Subcutaneous adipose tissue (tissue), 4 donors: Measurements from ENCODE around the gene STMN1. TPM values are rescaled to one million over a fixed set of nuclear protein-coding genes. Genes with fewer than 3 reads are reported as not detected.

Experiments
- total RNA-seq, 4 donors: library from RNA; depleted of rRNA; stranded (reverse); fragments of >200 nt; gene quantifications; one replicate each; pipeline ENCODE4 v1.1.0, GENCODE V29; 2016
- TF ChIP-seq, protein P1 (sequence below): fragments of 450-650 bp; IDR thresholded peaks from one replicate; pipeline ENCODE4 v1.5.1; 2016; ENCODE audit warnings: low read depth, mild to moderate bottlenecking, control low read depth, antibody characterized with exemption, moderate library complexity

STMN1 gene
- total RNA-seq, 4 donors from 2014 or later = 20.3 to 89.6 (median 32.0) TPM

DNA sequence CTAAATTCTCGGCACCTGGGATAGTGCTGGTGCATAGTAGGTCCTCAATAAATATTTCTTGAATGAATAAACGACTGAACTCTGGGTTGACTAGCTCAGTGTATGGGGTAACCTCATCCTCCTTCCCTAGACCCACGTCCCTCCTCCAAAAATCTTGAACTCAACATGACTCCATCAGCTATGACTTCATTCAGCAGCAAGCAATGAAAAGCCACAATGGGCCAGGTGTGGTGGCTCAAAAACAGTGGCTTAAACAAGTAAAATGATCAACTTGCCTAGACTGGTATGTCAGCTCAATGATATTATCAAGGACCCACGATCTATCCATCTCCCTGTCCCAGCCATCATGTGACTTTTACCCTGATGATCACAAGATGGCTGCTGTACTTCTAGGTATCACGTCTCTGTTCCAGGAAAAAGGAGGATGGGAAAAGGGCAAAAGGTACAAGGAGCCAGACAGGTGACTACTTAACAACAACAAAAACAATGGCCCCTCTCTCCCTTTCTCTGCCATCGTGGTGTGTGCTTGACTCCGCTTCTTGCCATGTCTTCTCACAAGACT, 17.7 kb downstream of the STMN1 start:
- TF ChIP-seq, protein P1, sequence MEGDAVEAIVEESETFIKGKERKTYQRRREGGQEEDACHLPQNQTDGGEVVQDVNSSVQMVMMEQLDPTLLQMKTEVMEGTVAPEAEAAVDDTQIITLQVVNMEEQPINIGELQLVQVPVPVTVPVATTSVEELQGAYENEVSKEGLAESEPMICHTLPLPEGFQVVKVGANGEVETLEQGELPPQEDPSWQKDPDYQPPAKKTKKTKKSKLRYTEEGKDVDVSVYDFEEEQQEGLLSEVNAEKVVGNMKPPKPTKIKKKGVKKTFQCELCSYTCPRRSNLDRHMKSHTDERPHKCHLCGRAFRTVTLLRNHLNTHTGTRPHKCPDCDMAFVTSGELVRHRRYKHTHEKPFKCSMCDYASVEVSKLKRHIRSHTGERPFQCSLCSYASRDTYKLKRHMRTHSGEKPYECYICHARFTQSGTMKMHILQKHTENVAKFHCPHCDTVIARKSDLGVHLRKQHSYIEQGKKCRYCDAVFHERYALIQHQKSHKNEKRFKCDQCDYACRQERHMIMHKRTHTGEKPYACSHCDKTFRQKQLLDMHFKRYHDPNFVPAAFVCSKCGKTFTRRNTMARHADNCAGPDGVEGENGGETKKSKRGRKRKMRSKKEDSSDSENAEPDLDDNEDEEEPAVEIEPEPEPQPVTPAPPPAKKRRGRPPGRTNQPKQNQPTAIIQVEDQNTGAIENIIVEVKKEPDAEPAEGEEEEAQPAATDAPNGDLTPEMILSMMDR = no peak

DNA sequence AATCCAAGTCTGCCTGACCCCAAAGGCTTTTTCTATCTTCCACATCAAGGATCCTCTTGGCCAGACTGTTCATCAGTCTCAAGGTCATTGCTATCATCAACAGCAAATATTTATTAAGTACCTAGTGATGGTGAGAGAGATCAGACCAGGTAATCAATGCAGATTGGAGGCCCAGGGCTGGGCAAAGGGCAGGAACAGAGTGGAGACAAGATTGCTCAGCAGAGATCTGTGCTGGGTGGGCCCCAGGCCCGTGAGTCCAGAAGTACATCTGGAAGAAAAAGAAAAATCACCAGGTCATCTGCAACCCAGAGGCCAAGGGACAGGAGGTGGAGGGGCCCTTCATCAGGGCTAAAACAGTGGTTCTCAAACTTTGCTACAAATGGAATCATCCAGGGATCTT, 20.6 kb downstream of the STMN1 start:
- TF ChIP-seq, protein P1 = no peak

DNA sequence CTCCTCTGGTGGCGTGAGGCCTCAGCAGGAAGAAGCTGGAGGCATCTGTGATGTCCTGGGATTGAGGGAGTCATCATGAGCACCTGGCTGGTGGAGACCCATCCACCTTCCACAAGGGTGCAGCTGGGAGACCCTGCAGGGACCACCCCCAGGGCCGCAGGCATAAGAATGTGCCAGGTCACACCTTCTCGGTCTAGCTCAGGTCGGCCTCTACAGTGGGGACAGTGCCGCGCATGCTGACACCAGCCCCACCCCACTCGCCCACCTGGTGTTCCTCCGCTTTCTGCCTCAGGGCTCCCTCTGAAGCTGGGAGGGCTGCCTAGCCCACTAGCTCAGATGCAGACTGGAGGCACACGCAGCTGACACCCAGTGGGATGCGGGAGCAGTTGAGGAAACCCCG, 25.0 kb downstream of the STMN1 start:
- TF ChIP-seq, protein P1 = no peak

DNA sequence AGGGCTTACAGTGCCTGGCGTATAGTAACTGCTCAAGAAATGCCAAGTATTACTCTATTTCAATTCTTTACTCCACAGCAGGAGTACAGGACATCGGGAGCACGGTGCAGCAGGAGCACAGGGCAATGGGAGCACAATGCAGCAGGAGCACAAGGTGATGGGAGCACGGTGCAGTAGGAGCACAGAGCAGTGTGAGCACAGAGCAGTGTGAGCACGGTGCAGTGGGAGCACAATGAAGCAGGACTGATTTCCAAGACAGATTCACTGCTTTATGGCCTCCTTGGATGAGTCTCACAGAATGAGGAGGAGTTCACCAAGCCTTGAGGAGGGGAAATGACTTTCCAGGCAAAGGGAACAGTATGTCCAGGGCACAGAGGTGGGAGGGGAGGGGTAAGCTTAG, 25.7 kb downstream of the STMN1 start:
- TF ChIP-seq, protein P1 = no peak

DNA sequence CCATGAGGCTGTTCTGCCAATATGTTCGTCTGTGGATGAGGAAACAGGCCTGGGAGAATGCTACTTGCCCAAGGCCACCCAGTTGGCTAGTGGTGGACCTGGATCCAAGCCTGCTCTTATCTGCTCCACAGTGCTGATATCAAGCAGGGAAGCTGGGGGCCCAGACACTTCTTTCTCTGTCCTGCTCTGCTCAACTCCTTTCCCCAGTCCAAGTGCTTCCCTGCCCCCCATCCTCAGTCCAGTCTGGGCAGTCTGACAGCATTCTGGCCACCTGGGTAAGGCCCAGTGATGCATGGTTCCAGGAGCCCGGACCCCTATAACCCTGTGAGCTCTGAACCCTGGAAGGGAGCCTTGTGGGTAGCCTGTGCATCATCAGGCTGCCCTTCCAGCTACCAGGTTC, 26.5 kb downstream of the STMN1 start:
- TF ChIP-seq, protein P1 = no peak

DNA sequence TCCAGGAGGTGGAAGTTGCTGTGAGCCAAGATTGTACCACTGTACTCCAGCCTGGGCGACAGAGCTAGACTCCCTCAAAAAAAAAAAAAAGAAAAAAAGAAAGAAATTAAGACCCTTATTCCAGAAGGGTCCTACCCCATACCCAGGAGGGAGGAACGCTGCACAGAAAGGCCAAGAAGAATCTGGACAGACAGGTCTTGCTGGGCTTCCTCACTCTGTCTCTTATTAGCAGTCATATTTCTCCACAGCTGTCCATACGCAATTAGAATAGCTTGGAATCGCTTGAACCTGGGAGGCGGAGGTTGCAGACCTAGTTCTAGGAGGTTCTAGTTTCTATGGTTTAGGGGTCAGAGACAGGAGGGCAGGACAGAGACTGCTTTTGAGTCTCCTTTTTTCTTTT, 27.5 kb downstream of the STMN1 start:
- TF ChIP-seq, protein P1 = no peak

DNA sequence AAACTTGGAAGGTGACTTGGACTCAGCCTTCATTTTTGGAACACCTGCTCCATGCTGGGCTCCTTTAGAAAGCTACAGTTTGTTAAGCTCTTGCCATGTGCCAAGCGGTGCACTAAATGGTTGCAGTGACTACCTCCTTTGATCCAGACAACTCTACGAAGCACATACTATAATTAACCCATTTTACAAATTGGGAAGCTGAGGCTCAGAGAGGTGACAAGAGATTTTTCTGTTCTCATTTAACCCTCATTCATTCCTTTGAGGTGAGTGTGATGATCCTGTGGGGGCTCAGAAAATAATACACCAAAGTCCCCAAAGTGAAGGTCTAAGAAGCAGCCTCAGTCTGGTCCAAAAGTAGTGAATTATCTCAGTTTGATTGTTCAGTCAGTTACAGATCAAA, 29.1 kb downstream of the STMN1 start:
- TF ChIP-seq, protein P1 = no peak
